Endothelial cell of umbilical vein (primary cell): Measurements from ENCODE around the gene PLA2G2A. TPM values are rescaled to one million over a fixed set of nuclear protein-coding genes. Genes with fewer than 3 reads are reported as not detected.

Source experiments
- BruUV-seq: library from RNA; stranded (reverse); fragments of 400-500 nt; replicated peaks from 2 replicates; lab custom pipeline; 2021; lab: Mats Ljungman, UMichigan
- CTCF ChIA-PET: fragments of 300-600, 350-600 bp; sonication (Branson Sonifier 250); formaldehyde crosslinking; loops from one replicate; lab custom pipeline; 2021; ENCODE audit warnings: antibody characterized with exemption, inconsistent platforms; lab: Charles Lee
- POLR2A ChIA-PET: fragments of 300-600, 350-600 bp; sonication (Branson Sonifier 250); formaldehyde crosslinking; loops from one replicate; lab custom pipeline; 2021; ENCODE audit warnings: antibody characterized with exemption, inconsistent platforms; lab: Charles Lee
- DNase-seq: peaks from one replicate; pipeline ENCODE4 v3.0.0-alpha.2; 2011; ENCODE audit warnings: low read depth, low spot score
- FAIRE-seq: peaks from 2 replicates; lab custom pipeline; 2011; peaks lifted over from hg19 to GRCh38; lab: Jason Lieb, UNC
- H2AFZ ChIP-seq: 2 replicates; pipeline ENCODE4 v1.6.0; 2012; ENCODE audit warnings: low read depth, low read length, control low read depth, inconsistent platforms
- H3K27ac ChIP-seq: 2 replicates; pipeline ENCODE4 v1.5.1; 2011; ENCODE audit warnings: low read depth, mild to moderate bottlenecking, control low read depth, low read length, moderate library complexity; ENCODE audit not compliant: insufficient read depth
- H3K27me3 ChIP-seq, 2 experiments: 2 replicates each; pipeline versions ENCODE4 v1.6.0 to v1.6.1; 2011; ENCODE audit warnings: low read length in 2 of 2, mixed read lengths in 1 of 2; ENCODE audit not compliant: control insufficient read depth in 2 of 2, insufficient read depth in 2 of 2
- H3K36me3 ChIP-seq, 2 experiments: 2 replicates in 1 of 2; 3 replicates in 1 of 2; pipeline ENCODE4 v1.5.1; 2011; ENCODE audit warnings: low read length in 2 of 2, mild to moderate bottlenecking in 1 of 2, moderate library complexity in 1 of 2; ENCODE audit not compliant: control insufficient read depth in 2 of 2, insufficient read depth in 2 of 2; ENCODE audit errors: extremely low read depth in 1 of 2
- H3K4me1 ChIP-seq: 3 replicates; pipeline ENCODE4 v1.5.1; 2011; ENCODE audit warnings: mild to moderate bottlenecking, low read length; ENCODE audit not compliant: control insufficient read depth, insufficient read depth; ENCODE audit errors: extremely low read depth
- H3K4me2 ChIP-seq: 2 replicates; pipeline ENCODE4 v1.6.1; 2011; ENCODE audit warnings: low read length, control low read depth, mixed read lengths; ENCODE audit not compliant: insufficient read depth
- H3K4me3 ChIP-seq, 3 experiments: fragments of 200-600 bp in 1 of 3; sonication (generic), shearing (Covaris generic) in 1 of 3; replicated peaks in 1 of 3; 2 replicates each; pipeline ENCODE4 v1.5.1; 2011 to 2016; ENCODE audit warnings: control low read depth in 3 of 3, low read length in 3 of 3, mild to moderate bottlenecking in 2 of 3, inconsistent platforms in 1 of 3, low read depth in 1 of 3, moderate library complexity in 1 of 3; ENCODE audit not compliant: insufficient read depth in 1 of 3
- H3K79me2 ChIP-seq: 2 replicates; pipeline ENCODE4 v1.6.0; 2012; ENCODE audit warnings: low read length, inconsistent platforms; ENCODE audit not compliant: control insufficient read depth, insufficient read depth
- H3K9ac ChIP-seq: replicated peaks from 2 replicates; pipeline ENCODE3; 2011; ENCODE audit warnings: low read length, control low read depth; ENCODE audit not compliant: insufficient read depth; ENCODE audit errors: extremely low read depth
- H3K9me1 ChIP-seq: replicated peaks from 3 replicates; pipeline ENCODE4 v1.6.0; 2011; ENCODE audit warnings: mild to moderate bottlenecking, low read length; ENCODE audit not compliant: control insufficient read depth, insufficient read depth; ENCODE audit errors: extremely low read depth
- H3K9me3 ChIP-seq: replicated peaks from 2 replicates; pipeline ENCODE4 v1.5.1; 2012; ENCODE audit warnings: low read length, inconsistent platforms; ENCODE audit not compliant: control insufficient read depth, insufficient read depth
- H4K20me1 ChIP-seq: replicated peaks from 2 replicates; pipeline ENCODE3; 2011; ENCODE audit warnings: mild to moderate bottlenecking, low read length; ENCODE audit not compliant: control insufficient read depth, insufficient read depth; ENCODE audit errors: extremely low read depth
- CTCF ChIP-seq, 2 donors: IDR thresholded peaks; 1 replicate in 1 of 2; 2 replicates in 1 of 2; pipeline ENCODE4 v1.5.1; 2011; ENCODE audit warnings: low read length in 2 of 2, mild to moderate bottlenecking in 2 of 2, moderate library complexity in 2 of 2, control low read depth in 1 of 2, inconsistent platforms in 1 of 2, low read depth in 1 of 2; ENCODE audit not compliant: insufficient read depth in 1 of 2; ENCODE audit errors: extremely low read depth in 1 of 2
- EZH2 ChIP-seq: IDR thresholded peaks from 2 replicates; pipeline ENCODE4 v1.6.1; 2012; ENCODE audit warnings: borderline replicate concordance, low read depth, mild to moderate bottlenecking, moderate library complexity, low read length, inconsistent platforms; ENCODE audit not compliant: severe bottlenecking
- FOS ChIP-seq: IDR thresholded peaks from 2 replicates; pipeline ENCODE4 v1.6.1; 2011; ENCODE audit warnings: mild to moderate bottlenecking, low read length, moderate library complexity, borderline replicate concordance; ENCODE audit not compliant: insufficient read depth
- GATA2 ChIP-seq: IDR thresholded peaks from 2 replicates; pipeline ENCODE4 v1.7.0; 2011; ENCODE audit warnings: low read depth, mild to moderate bottlenecking, moderate library complexity, mixed read lengths, low read length; ENCODE audit not compliant: insufficient read length, insufficient read depth
- JUN ChIP-seq: IDR thresholded peaks from 2 replicates; pipeline ENCODE4 v1.6.1; 2011; ENCODE audit warnings: borderline replicate concordance, low read depth; ENCODE audit not compliant: insufficient read length, insufficient read depth
- MAX ChIP-seq: IDR thresholded peaks from 2 replicates; pipeline ENCODE4 v1.6.1; 2011; ENCODE audit not compliant: insufficient read depth, insufficient read length
- MYC ChIP-seq: IDR thresholded peaks from one replicate; pipeline ENCODE4 v1.6.1; 2011; ENCODE audit warnings: mild to moderate bottlenecking, low read depth, low read length
- POLR2A ChIP-seq: IDR thresholded peaks from 2 replicates; pipeline ENCODE4 v1.6.1; 2012; ENCODE audit warnings: low read depth, mild to moderate bottlenecking, control low read depth, low read length
- POLR2AphosphoS5 ChIP-seq: IDR thresholded peaks from 2 replicates; pipeline ENCODE4 v1.6.1; 2012; ENCODE audit warnings: low read depth, mild to moderate bottlenecking, control low read depth, low read length, moderate library complexity; ENCODE audit not compliant: insufficient read depth
- dilution Hi-C: fragments of 300-500 bp; cut with MboI; formaldehyde crosslinking; loops from one replicate; pipeline ENCODE4 v1.15.0; 2019; ENCODE audit warnings: low sequenced_read_pairs; ENCODE audit not compliant: extremely low pct_ligation_motif_present
- intact Hi-C: fragments of 100-400 bp; cut with micrococcal nuclease; formaldehyde crosslinking; loops from one replicate; pipeline ENCODE4 v1.10.0; 2022
- polyA plus RNA-seq, 4 experiments: library from polyadenylated mRNA; depleted of rRNA in 3 of 4; stranded (reverse) in 3 of 4; unstranded in 1 of 4; fragments of >200 nt; gene quantifications; 2 replicates each; pipeline versions ENCODE4 v1.2.1 to v1.2.3, GENCODE V29; 2011 to 2012; ENCODE audit warnings: missing spikeins in 1 of 4
- total RNA-seq: library from RNA; stranded (reverse); gene quantifications from 2 replicates; pipeline ENCODE4 v1.2.3, GENCODE V29; 2021

Gene PLA2G2A
- total and polyA plus RNA-seq, 2 donors (not counting 3 experiments of a cell fraction or from before 2014, with no cell fraction given), result not detected

GRCh38 chr1:19967808-19968207, 11.6 kb downstream of the PLA2G2A start:
- H3K9me1 ChIP-seq, result no peaks in the 10 kb centered on the region
- no TSS peak for BruUV-seq
- no peaks in the 10 kb centered on the region for H3K79me2 ChIP-seq
- no peaks in the 10 kb centered on the region for H3K36me3 ChIP-seq
- no peak overlapping the region for H3K4me2 ChIP-seq
- TF ChIP-seq FOS, result no peak
- TF ChIP-seq MAX, result no peak
- TF ChIP-seq JUN, result no peak
- no peak for TF ChIP-seq EZH2
- TF ChIP-seq POLR2AphosphoS5, result no peak
- TF ChIP-seq POLR2A, result no peak
- no peak for TF ChIP-seq CTCF (IDR thresholded peaks at IDR 0.05; ENCODE audit: extremely low read depth in 1 of 2, insufficient read depth in 1 of 2, low read depth in 1 of 2, low read length in 2 of 2)
- TF ChIP-seq GATA2, result no peak
- no peak for TF ChIP-seq MYC
- peaks cover 0 to 2% of the 10 kb centered on the region in 2 experiments for H3K27me3 ChIP-seq
- intact Hi-C loops, result no loop called here
- no peak overlapping the region for H3K9ac ChIP-seq
- POLR2A ChIA-PET, result interaction anchor here (0.5 kb wide), 1 partner anchor 763 kb away, joined by 7 read pairs; no protein-coding TSS in a partner anchor
- H3K27ac ChIP-seq, result no peak overlapping the region
- no peak overlapping the region for H2AFZ ChIP-seq
- no peak for DNase-seq
- no peaks in the 10 kb centered on the region for H3K9me3 ChIP-seq
- H4K20me1 ChIP-seq, result no peaks in the 10 kb centered on the region
- H3K4me1 ChIP-seq, result no peaks in the 10 kb centered on the region
- FAIRE-seq, result no peak
- CTCF ChIA-PET, result no interaction called here
- H3K4me3 ChIP-seq, result no peak overlapping the region
- dilution Hi-C loops, result no loop called here
